HCT116 (cell line): ENCODE measurements around the gene HARBI1.

Source experiments
- EZH2 ChIP-seq: fragments of 200-600 bp; sonication (generic); IDR thresholded peaks from 2 replicates; pipeline ENCODE4 v1.6.1; 2017; ENCODE audit warnings: antibody characterized with exemption, mixed run types
- POLR2A ChIP-seq: IDR thresholded peaks from 2 replicates; pipeline ENCODE4 v1.7.0; 2011; ENCODE audit warnings: borderline replicate concordance; ENCODE audit not compliant: insufficient read depth, insufficient read length; ENCODE audit errors: extremely low read depth
- SP1 ChIP-seq: IDR thresholded peaks from 2 replicates; pipeline ENCODE4 v1.6.1; 2012; ENCODE audit warnings: low read depth
- TF ChIP-seq, protein P1 (sequence below): IDR thresholded peaks from 2 replicates; pipeline ENCODE4 v1.6.1; 2012
- TF ChIP-seq, protein P2 (sequence below), 3 experiments: fragments of 200-600 bp in 1 of 3; sonication (generic) in 1 of 3; IDR thresholded peaks in 2 of 3; conservative IDR thresholded peaks in 1 of 3; 2 replicates each; pipeline ENCODE4 v1.5.1; 2012 to 2017; ENCODE audit warnings: low read depth in 2 of 3, low read length in 2 of 3, antibody characterized with exemption in 1 of 3, borderline replicate concordance in 1 of 3, control low read depth in 1 of 3, mild to moderate bottlenecking in 1 of 3, mixed read lengths in 1 of 3, mixed run types in 1 of 3, moderate library complexity in 1 of 3; ENCODE audit not compliant: insufficient read depth in 1 of 3

DNA sequence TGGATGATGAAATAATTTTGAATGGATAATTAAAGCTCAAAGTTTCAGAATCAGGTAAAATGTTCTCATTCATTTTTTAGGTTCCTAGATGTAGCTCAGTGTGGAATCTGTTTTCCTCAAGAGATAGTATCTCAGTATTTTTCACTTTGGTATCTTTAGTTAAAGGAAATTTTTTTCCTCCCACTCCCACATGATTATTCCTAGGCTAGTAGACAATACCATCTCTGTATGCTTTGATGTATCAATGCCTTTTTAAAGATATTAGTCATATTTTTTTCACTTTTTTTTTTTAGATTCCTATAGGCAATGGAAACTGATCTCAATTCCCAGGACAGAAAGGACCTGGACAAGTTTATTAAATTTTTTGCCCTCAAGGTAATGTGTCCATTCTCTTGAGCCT lies 27.0 kb upstream of the HARBI1 start:
- TF ChIP-seq, protein P1, sequence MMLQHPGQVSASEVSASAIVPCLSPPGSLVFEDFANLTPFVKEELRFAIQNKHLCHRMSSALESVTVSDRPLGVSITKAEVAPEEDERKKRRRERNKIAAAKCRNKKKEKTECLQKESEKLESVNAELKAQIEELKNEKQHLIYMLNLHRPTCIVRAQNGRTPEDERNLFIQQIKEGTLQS = no peak
- TF ChIP-seq EZH2 = no peak
- no peak for TF ChIP-seq POLR2A
- TF ChIP-seq, protein P2, sequence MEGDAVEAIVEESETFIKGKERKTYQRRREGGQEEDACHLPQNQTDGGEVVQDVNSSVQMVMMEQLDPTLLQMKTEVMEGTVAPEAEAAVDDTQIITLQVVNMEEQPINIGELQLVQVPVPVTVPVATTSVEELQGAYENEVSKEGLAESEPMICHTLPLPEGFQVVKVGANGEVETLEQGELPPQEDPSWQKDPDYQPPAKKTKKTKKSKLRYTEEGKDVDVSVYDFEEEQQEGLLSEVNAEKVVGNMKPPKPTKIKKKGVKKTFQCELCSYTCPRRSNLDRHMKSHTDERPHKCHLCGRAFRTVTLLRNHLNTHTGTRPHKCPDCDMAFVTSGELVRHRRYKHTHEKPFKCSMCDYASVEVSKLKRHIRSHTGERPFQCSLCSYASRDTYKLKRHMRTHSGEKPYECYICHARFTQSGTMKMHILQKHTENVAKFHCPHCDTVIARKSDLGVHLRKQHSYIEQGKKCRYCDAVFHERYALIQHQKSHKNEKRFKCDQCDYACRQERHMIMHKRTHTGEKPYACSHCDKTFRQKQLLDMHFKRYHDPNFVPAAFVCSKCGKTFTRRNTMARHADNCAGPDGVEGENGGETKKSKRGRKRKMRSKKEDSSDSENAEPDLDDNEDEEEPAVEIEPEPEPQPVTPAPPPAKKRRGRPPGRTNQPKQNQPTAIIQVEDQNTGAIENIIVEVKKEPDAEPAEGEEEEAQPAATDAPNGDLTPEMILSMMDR (IDR thresholded peaks at IDR 0.05 in 2 of 3, conservative IDR thresholded peaks at IDR 0.05 in 1 of 3; ENCODE audit: borderline replicate concordance in 1 of 3, insufficient read depth in 1 of 3, low read depth in 2 of 3, low read length in 2 of 3) = no peak
- no peak for TF ChIP-seq SP1
